GM12891 (cell line): ENCODE data around the gene TCFL5.

Experiments
- DNase-seq: peaks from one replicate; pipeline ENCODE4 v3.0.0; 2011; ENCODE audit warnings: low spot score; ENCODE audit not compliant: insufficient read length
- FAIRE-seq: peaks from 2 replicates; lab custom pipeline; 2011; peaks lifted over from hg19 to GRCh38; lab: Jason Lieb, UNC
- PAX5 ChIP-seq: IDR thresholded peaks from 2 replicates; pipeline ENCODE4 v1.6.1; 2011; ENCODE audit warnings: low read length, moderate library complexity, mild to moderate bottlenecking; ENCODE audit not compliant: insufficient read depth, severe bottlenecking
- POLR2A ChIP-seq: IDR thresholded peaks from 2 replicates; pipeline ENCODE4 v1.6.1; 2011; ENCODE audit warnings: low read depth, low read length, control low read depth
- POLR2AphosphoS5 ChIP-seq: IDR thresholded peaks from 2 replicates; pipeline ENCODE4 v1.6.1; 2011; ENCODE audit warnings: low read depth, low read length, control low read depth
- POU2F2 ChIP-seq: IDR thresholded peaks from 2 replicates; pipeline ENCODE4 v1.6.1; 2011; ENCODE audit warnings: low read depth, mild to moderate bottlenecking, control low read depth, low read length, moderate library complexity
- SPI1 ChIP-seq: IDR thresholded peaks from 2 replicates; pipeline ENCODE4 v1.6.1; 2011; ENCODE audit warnings: low read depth, low read length, control low read depth
- TAF1 ChIP-seq: IDR thresholded peaks from 2 replicates; pipeline ENCODE4 v1.6.1; 2011; ENCODE audit warnings: low read depth, low read length, control low read depth

TCFL5 gene

DNA sequence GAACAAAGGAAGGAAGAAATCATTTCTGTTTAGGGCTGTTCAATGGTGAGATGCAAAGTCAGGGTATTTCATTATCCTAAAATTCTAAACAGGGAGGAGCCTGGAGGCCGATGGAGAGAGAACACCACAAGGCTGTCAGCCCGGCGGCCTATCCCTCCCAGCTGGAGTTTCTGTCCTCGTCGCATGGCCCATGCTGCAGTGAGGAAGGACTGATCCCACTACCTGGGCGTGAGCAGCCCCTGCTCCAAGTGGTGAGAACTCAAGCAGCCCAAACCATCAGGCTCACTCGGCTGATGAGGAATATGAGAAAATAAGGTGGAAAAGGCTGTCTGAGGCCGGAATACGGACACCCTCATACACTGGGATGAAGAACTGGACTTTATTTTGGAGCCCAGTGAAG lies 33.9 kb upstream of the TCFL5 start:
- DNase-seq = no peak
- FAIRE-seq = no peak
- TF ChIP-seq POLR2A (no peak), POLR2AphosphoS5 (no peak), PAX5 (no peak), SPI1 (no peak), TAF1 (no peak), POU2F2 (no peak)

DNA sequence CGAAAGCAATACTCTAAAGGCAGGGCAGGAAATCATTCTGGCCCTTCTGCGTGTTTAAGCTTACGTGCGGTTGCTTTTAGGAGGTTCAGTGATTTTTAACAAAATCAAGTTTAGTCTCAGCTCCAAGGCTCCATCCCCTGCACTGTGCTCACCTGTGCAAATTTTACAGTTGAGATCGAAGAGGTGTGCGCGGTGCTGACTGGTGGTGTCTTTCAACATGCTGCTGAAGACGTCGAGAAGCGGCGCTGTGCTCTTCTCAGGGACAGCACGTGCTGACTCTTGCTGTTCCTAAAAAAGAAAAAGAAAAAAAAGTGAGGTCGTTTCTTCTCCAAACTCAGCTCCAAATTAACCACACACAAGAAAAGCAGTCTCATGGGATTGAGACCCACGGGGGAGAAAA lies 32.6 kb upstream of the TCFL5 start:
- no peak for DNase-seq
- FAIRE-seq = no peak
- no peak for TF ChIP-seq POLR2A
- TF ChIP-seq SPI1 = no peak
- TF ChIP-seq PAX5 = no peak
- no peak for TF ChIP-seq POLR2AphosphoS5
- no peak for TF ChIP-seq POU2F2
- no peak for TF ChIP-seq TAF1

DNA sequence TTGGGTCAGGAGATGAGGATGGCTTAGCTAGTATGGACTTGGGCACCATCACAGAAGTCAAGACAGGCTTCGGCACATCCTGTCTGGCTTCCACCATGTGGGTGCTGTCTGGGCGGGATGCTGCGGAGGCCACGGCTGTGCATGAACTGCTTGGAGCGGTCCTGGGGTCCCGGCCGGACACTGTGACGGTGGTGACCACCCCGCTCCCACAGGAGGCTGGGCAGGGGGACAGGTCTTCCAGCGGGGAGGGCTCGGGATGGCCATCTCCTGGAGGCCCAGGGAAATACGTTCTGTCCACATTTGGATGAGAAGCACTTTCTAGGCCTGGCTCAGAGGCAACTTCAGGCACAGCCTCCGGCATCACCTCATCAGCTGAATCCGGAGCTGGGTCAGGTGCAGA lies 32.1 kb upstream of the TCFL5 start:
- DNase-seq (no peak), FAIRE-seq (no peak)
- TF ChIP-seq POLR2A = no peak
- no peak for TF ChIP-seq SPI1
- no peak for TF ChIP-seq POU2F2
- TF ChIP-seq PAX5 = no peak
- no peak for TF ChIP-seq TAF1
- no peak for TF ChIP-seq POLR2AphosphoS5

DNA sequence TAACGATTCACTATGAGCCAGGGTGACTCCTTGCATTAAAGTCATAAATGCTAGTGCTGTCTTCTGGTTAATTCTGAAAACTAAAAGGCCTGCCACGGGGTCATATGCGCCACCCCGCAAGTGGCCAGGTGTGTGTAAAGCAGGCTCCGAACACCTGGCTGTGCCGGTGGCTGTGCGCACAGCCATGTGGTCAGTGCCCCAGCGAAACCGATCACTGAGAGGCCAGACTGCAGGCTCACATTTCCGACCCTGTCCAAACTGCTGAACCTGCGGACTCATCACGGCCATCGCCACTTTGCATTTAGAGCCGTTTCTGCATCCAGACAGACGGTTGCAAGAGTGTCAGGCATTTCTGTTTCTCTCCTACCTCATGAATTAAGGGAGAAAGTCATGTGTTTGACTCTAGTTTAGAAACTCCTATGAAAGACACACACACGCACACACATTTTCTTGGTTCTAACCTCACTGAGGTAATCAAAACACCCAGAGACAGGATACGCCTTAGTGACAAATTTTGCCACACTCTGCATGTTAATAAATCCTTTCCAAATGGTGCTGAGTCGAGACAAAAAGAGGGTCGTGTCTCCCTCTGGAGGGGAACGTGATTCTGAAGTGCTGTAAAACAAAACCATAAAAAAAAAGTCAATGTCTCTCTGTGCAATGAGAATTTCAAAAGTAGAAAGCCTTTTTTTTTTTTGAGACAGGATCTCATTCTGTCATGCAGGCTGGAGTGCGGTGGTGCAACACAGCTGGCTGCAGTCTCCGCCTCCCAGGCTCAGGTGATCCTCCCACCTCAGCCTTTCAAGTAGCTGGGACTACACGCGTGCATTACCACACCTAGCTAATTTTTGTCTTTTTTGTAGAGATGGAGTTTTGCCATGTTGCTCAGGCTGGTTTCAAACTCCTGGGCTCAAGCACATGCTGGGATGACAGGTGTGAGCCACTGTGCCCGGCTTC lies 31.0 kb upstream of the TCFL5 start:
- no peak for DNase-seq
- FAIRE-seq = no peak
- no peak for TF ChIP-seq TAF1
- TF ChIP-seq POU2F2 = no peak
- no peak for TF ChIP-seq POLR2AphosphoS5
- no peak for TF ChIP-seq PAX5
- no peak for TF ChIP-seq POLR2A
- TF ChIP-seq SPI1 = no peak

DNA sequence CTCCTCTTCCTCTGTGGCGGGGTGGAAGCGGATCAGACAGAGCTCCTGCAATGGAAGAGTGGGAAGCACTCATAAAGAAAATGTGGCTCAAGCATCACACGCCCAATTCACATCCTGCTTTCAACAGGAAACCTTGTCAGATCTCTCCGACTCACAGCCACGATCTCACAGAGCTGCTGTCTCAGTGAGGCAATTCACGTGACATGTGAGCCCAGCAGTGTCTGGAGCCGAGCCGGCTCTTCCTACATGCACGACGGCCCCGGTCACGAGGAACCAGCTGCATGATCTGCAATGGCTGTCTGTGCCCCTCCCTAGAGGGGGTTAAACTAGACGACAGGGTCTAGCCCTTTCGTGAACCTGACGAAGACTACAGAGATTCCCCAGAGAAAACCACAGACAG lies 29.5 kb upstream of the TCFL5 start:
- TF ChIP-seq SPI1 (no peak), POLR2A (no peak), TAF1 (no peak), PAX5 (no peak), POU2F2 (no peak), POLR2AphosphoS5 (no peak)
- no peak for DNase-seq
- no peak for FAIRE-seq

- TF ChIP-seq TAF1 = no peak
- no peak for TF ChIP-seq POLR2AphosphoS5
Observed at GRCh38 chr20:62890444-62890843, 28.8 kb upstream of the TCFL5 start.

GRCh38 chr20:62889871-62890270 lies 28.2 kb upstream of the TCFL5 start:
- TF ChIP-seq POLR2A (no peak), PAX5 (no peak), POLR2AphosphoS5 (no peak), POU2F2 (no peak), SPI1 (no peak), TAF1 (no peak)
- FAIRE-seq = no peak
- DNase-seq = no peak

More at GRCh38 chr20:62890444-62890843, 28.8 kb upstream of the TCFL5 start:
- FAIRE-seq = no peak
- no peak for DNase-seq

DNA sequence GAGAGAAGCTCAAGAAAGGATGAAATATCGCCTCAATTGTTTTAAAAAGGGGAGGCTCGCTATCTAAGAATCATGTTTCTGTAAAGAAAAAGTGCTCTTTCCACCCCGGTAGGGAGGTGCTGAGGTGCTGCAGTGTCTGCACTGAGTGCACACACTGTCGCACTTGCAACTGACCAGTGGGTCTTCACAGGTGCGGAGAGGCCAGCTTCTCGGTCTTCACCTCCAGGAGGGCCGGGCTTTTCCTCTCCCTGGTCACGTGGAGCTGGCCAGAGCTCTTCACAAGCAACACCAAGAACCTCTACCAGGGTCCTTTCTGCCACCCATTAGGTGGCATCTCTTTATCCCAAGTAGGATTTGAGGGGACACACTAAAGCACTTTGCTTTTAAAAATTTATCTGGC lies 27.8 kb upstream of the TCFL5 start:
- FAIRE-seq (no peak), DNase-seq (no peak)
- TF ChIP-seq POLR2AphosphoS5 = no peak

- DNase-seq (no peak), FAIRE-seq (no peak)
- TF ChIP-seq PAX5 (no peak), POLR2AphosphoS5 (no peak), TAF1 (no peak), POU2F2 (no peak), SPI1 (no peak), POLR2A (no peak)
Observed at GRCh38 chr20:62888910-62889309, 27.3 kb upstream of the TCFL5 start.

DNA sequence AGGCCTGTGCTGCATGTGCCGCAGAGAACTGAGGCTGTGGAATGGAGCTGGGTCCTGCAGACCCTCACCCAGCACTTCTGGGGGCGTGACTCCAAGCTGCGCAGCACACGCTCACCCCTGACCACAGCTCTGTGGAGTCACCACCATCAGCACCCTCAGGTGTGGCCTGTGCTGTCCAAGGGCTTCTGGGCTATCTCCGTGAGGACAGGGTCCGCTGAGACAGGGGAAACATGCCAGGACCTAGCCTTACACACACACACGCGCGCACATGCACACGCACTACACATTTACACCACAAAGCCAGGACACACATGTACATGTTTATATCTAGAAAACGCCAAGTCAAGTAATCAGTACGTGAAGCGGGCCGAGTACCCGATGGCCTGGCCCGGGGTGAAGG lies 26.8 kb upstream of the TCFL5 start:
- DNase-seq (no peak), FAIRE-seq (no peak)
- TF ChIP-seq TAF1 (no peak), POLR2AphosphoS5 (no peak), SPI1 (no peak), POU2F2 (no peak), POLR2A (no peak), PAX5 (no peak)
